Measurements from ENCODE around the gene ZNF536. TPM values are rescaled to one million over a fixed set of nuclear protein-coding genes. Genes with fewer than 3 reads are reported as not detected.

Gene ZNF536
- total RNA-seq, 6 donors from 2014 or later: 0.34 to 0.78 (median 0.71) TPM; not detected in 2

GRCh38 chr19:30547246-30547645, 175.1 kb downstream of the ZNF536 start:
- Histone ChIP-seq H3K36me3 (no peaks in the 10 kb centered on the region), H3K27me3 (no peaks in the 10 kb centered on the region), H3K27ac (no peak overlapping the region), H3K4me3 (no peak overlapping the region), H3K4me1 (no peaks in the 10 kb centered on the region), H3K9me3 (no peaks in the 10 kb centered on the region)
- ATAC-seq (ENCODE audit: low FRiP score in 2 of 2) (no peak), DNase-seq (no peak)
- 54 to 66% methylated on average over 2 of the region's 2 CpGs for WGBS, 2 donors
- TF ChIP-seq POLR2A (IDR thresholded peaks at IDR 0.05): no peak
- TF ChIP-seq CTCF (IDR thresholded peaks at IDR 0.05): no peak
- TF ChIP-seq POLR2AphosphoS5 (IDR thresholded peaks at IDR 0.05): no peak
- no peak for TF ChIP-seq EP300 (IDR thresholded peaks at IDR 0.05)

- H3K4me1 ChIP-seq: no peaks in the 10 kb centered on the region
- no peak overlapping the region for H3K4me3 ChIP-seq
- H3K27ac ChIP-seq: no peak overlapping the region
- DNase-seq (peak in 1 of 2 donors; percentile 61), ATAC-seq (ENCODE audit: low FRiP score in 2 of 2) (no peak)
- H3K27me3 ChIP-seq: no peaks in the 10 kb centered on the region
- TF ChIP-seq POLR2A (IDR thresholded peaks at IDR 0.05) (no peak), EP300 (IDR thresholded peaks at IDR 0.05) (no peak), CTCF (IDR thresholded peaks at IDR 0.05) (no peak), POLR2AphosphoS5 (IDR thresholded peaks at IDR 0.05) (no peak)
- WGBS, 2 donors: 63 to 82% methylated on average over 6 to 13 of the region's 13 CpGs
- no peaks in the 10 kb centered on the region for H3K36me3 ChIP-seq
- no peaks in the 10 kb centered on the region for H3K9me3 ChIP-seq
These were observed 177.0 kb downstream of the ZNF536 start for GRCh38 chr19:30549151-30549550.

DNA sequence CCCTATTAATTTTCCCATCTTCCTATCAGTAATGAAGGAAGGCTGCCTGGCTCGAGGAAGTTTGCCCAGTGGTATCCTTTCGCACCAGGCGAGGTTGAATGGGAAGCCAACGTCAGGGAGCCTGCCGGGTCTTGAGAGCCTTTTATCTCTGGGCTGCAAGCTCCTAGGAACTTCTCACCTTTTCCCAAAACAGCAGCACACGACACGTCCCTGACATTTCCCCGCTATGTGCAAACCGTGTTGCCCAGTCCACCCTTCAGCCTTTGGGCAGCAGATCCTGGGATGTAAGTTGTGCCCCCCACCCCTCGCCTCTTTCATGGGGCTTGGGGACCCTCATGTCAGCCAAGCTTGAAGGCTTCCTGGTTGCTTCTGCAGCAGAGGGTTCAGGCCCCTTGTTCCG, 179.1 kb downstream of the ZNF536 start:
- no peak for TF ChIP-seq CTCF (IDR thresholded peaks at IDR 0.05)
- Histone ChIP-seq H3K4me3 (no peak overlapping the region), H3K27me3 (no peaks in the 10 kb centered on the region), H3K36me3 (no peaks in the 10 kb centered on the region), H3K9me3 (no peaks in the 10 kb centered on the region), H3K27ac (no peak overlapping the region), H3K4me1 (no peaks in the 10 kb centered on the region)
- ATAC-seq (ENCODE audit: low FRiP score in 2 of 2): no peak
- no peak for DNase-seq
- WGBS, 2 donors: 63 to 67% methylated on average over 11 of the region's 11 CpGs

- TF ChIP-seq CTCF (IDR thresholded peaks at IDR 0.05) (no peak), POLR2A (IDR thresholded peaks at IDR 0.05) (no peak), EP300 (IDR thresholded peaks at IDR 0.05) (no peak), POLR2AphosphoS5 (IDR thresholded peaks at IDR 0.05) (no peak)
- H3K4me3 ChIP-seq: no peak overlapping the region
- H3K27ac ChIP-seq: no peak overlapping the region
- 94 to 95% methylated on average over 4 to 5 of the region's 5 CpGs for WGBS, 2 donors
- H3K9me3 ChIP-seq: no peaks in the 10 kb centered on the region
- H3K4me1 ChIP-seq: no peaks in the 10 kb centered on the region
- H3K36me3 ChIP-seq: no peaks in the 10 kb centered on the region
- DNase-seq: no peak
- ATAC-seq (ENCODE audit: low FRiP score in 2 of 2): no peak
- H3K27me3 ChIP-seq: no peaks in the 10 kb centered on the region
These were observed 180.4 kb downstream of the ZNF536 start for GRCh38 chr19:30552593-30552992.

GRCh38 chr19:30555075-30555790, 183.0 kb downstream of the ZNF536 start:
- DNase-seq (no peak), ATAC-seq (ENCODE audit: low FRiP score in 2 of 2) (no peak)
- no peaks in the 10 kb centered on the region for H3K36me3 ChIP-seq
- TF ChIP-seq EP300 (IDR thresholded peaks at IDR 0.05) (no peak), CTCF (IDR thresholded peaks at IDR 0.05) (no peak), POLR2AphosphoS5 (IDR thresholded peaks at IDR 0.05) (no peak), POLR2A (IDR thresholded peaks at IDR 0.05) (no peak)
- H3K9me3 ChIP-seq: no peaks in the 10 kb centered on the region
- no peaks in the 10 kb centered on the region for H3K27me3 ChIP-seq
- WGBS, 2 donors: 67 to 71% methylated on average over 12 of the region's 12 CpGs
- H3K4me1 ChIP-seq: no peaks in the 10 kb centered on the region
- no peak overlapping the region for H3K27ac ChIP-seq
- no peak overlapping the region for H3K4me3 ChIP-seq
